Measurements from ENCODE around the gene MPZL3.

Gene MPZL3

GRCh38 chr11:118231461-118231860, 20.7 kb downstream of the MPZL3 start:
- DNase-seq = no peak

- no peak for DNase-seq
Observed at GRCh38 chr11:118230088-118230487, 22.1 kb downstream of the MPZL3 start.

GRCh38 chr11:118229274-118229847, 22.8 kb downstream of the MPZL3 start:
- DNase-seq = no peak

DNA sequence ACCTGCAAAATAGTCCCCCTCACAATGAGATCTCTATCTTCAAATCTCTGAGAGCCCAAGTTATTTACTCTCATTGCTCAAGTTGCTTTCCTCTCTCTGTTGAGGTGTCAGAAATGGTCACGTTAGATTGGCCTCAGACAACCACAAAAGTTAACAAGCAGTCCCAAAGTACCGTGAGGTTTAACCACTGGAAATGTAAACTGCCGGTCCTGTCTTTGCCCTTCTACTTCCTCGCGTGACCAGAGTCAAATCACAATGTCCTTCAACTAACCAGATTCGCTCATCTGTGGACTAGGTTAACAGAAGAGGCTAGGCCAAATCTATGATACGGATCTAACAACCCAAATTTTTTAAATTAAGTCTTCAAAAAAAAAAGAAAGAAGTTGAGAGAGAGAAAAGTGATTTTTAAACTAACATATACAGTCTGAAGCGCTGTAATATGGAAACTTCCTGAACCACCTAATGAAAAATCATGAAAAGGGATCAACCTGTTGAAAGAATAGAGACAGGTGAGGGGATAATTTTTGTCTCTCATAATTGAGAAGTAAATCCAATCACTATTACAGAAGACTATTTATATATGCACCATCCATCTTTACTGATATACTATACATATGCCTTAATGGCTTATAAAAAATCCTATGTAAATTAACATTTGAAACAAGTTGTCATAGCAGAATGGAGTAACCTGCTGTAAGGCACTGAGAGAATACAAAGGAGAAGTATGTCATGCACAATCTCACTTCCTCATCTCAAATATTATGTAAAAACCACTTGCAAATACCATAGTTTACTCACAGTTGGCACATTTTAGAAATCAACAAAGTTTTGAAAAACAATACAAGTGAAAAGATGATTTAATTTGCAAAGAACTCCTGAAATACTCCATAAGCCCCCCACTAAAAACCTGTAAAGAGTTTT, 24.0 kb downstream of the MPZL3 start:
- no peak for DNase-seq

GRCh38 chr11:118226781-118227180, 25.4 kb downstream of the MPZL3 start:
- no peak for DNase-seq

DNA sequence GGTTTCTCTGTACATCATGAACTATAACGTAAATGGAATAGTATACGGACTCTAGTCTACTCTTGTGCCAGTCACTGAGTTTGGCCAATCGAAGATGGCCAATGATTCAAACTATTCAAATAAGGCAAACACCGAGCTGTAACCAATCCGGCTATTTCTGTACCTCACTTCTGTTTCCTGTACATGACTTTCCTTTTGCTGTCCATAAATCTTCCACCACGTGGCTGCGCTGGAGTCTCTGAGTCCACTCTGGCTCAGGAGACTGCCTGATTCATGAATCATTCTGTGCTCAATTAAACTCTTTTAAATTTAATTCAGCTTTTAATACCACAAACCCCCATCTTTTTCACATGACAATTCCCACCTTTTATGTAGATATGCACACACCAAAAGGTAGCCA, 25.9 kb downstream of the MPZL3 start:
- no peak for DNase-seq

DNA sequence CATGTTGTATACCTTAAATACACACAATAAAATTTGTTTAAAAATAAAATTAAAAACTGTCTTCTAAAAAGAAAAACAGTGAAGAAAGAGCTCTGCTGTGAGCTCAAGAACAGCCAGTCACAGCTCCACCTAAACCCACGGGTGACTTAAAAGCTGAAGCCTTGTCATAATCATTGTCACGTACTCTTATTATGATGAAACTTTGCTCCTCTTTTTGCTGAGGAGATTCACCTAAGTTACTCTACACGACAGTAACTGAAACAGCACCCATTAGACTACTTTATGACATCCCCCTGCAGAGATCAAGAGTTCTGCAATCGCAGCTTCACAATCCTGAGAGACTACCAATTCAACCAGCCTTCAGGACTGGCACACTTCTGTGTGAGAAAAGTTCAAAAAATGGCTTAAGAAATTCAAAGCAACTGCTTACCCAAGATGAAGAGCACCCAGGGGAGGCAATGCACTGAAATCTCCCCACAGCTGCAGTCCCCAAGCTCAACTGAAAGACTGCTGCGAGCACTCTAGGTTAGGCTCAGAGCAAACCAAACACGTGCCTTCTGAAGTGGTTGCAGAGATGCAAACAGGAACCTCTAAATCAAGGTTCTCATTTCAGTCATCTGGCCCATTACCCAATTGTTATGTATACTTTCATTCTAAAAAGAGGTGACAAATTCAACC, 27.5 kb downstream of the MPZL3 start, which contains the start of gene JAML:
Gene JAML (minus strand): TSS at position 501 of the 678 bp plus-strand sequence. CDS start 10,145 bp downstream, outside the sequence.
- no peak for DNase-seq

GRCh38 chr11:118223992-118224391, 28.2 kb downstream of the MPZL3 start:
- DNase-seq = no peak

GRCh38 chr11:118223570-118223969, 28.6 kb downstream of the MPZL3 start:
- DNase-seq = no peak

DNA sequence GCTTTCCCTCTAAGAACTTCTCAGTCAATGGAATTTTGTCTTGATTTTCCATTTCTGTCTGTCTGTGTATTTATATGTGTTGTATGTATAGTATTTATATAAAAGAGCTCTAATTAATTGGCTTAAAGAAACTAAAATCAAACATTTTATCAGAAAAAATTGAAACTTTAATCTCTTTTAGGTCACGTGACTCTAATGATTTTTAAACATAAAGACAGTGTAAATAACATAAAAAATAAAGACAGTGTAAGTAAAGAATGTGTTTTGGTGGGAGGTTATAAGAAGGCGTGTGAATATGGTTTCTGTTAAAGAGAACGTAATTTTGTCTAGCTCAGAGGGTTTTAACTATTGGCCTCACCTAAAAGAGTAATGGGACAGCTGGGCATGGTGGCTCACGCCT, 29.7 kb downstream of the MPZL3 start:
- DNase-seq = no peak

- no peak for DNase-seq
Observed at GRCh38 chr11:118221419-118221818, 30.7 kb downstream of the MPZL3 start.

DNA sequence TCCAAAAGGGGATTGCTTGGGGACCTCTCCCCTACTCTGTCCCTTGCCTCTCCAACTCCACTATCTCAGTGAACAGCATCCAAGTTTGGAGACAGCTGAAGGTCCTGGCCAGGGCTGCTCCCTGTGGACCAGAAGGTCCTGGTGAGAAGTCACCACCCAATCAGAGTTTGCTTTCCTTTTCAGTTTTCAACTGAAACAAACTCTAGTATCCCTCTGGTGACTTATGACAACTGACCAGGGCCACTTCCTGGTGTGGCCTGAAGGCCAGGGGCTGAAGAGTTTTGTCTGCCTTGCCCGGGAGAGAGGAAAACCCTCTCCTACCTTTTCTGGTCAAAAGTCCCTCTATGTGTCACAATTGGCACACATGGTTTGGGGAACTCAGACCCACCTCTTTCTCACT, 32.4 kb downstream of the MPZL3 start:
- no peak for DNase-seq

DNA sequence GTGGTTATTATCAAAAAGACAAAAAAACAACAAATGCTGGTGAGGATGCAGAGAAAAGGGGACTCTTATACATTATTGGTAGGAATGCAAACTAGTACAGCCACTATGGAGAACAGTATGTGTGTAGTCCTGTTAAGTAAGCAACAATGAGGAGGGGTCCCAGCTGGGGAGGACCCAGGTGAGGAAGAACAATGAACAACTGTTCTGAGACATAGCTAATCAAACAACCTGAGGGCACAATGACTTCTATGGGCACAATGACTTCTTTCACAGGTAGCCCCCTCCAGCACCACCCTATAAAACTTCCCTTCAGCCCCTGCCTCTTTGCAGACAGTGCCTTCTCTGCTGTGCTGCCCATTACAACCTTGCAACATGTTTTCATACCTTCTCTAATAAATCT, 32.9 kb downstream of the MPZL3 start:
- no peak for DNase-seq

- DNase-seq = no peak
Observed at GRCh38 chr11:118217575-118217974, 34.6 kb downstream of the MPZL3 start.

DNA sequence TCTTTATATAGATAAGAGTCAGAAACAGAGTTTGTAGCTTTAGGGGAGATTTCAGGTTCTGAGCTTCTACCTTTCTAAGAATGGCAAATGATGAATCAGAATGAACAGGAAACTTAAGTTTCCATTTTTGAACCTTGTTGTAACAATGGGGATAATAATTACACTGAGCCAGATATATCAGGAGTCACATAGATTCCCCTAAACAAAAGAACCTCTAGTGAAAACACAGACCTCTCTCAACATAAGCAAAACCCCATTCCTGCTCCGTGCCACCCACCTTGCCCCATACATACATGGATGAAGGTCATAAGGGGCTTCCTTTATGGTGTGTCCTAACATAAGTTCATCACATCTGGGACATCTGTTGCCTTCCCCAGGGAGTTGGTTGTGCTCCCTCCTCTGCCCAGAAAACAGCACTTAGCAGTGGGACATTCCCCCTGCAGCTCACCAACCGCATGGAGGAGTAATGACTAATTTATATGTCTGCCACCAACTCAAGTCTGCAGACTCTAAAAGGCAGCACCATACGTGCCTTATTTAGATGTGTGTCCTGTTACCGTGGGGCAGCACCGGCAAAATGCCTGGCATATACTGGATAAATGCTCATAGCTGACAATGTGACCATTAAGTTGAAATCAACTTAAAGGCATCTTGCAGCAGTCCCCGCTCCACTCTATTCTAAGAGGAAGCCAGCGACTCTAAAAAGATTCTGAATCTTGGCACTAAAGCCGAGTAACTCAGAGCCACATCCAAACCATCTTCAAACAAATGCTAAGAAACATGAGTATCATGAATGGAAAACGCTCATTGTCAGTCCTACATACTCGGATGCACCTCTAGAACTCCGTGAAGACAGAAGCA, 35.3 kb downstream of the MPZL3 start:
- no peak for DNase-seq

DNA sequence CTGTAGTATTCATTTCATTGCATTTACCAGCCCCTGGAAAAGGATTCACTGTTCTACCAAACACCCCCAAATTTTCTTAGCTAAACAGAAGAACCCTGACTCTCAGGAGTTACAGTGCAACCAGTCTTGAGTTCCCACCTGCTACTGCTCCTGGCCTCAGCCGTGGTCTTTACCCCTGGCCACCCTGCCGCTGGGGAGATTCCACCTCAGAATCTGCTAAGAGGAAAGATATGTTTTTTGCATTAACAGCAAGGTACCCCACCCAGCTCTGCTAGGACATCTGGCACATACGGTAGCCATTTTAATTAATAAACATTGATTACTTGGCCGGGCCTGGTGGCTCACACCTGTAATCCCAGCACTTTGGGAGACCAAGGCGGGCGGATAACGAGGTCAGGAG, 36.4 kb downstream of the MPZL3 start:
- no peak for DNase-seq

- no peak for DNase-seq
Observed at GRCh38 chr11:118215262-118215661, 36.9 kb downstream of the MPZL3 start.

GRCh38 chr11:118214210-118214914, 37.8 kb downstream of the MPZL3 start:
- DNase-seq = no peak

DNA sequence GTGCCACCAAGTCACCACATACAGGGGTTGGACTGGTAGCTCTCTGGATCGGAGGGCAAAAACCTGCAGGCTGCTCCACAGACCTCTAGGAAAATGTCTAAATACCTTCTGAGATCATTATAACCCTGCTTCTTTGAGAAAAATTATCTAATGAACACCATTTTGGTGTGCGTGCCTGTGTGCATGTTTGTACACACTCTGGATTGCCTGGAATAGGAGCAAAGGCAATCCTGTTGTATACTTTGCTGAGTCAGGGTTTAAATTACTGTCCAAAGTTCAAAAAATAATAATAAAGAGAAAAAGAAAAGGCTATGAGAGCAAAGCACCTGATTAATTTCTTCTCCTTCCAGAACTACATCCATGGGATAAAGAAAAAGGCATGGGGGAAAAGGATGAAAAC, 38.4 kb downstream of the MPZL3 start:
- DNase-seq = no peak

DNA sequence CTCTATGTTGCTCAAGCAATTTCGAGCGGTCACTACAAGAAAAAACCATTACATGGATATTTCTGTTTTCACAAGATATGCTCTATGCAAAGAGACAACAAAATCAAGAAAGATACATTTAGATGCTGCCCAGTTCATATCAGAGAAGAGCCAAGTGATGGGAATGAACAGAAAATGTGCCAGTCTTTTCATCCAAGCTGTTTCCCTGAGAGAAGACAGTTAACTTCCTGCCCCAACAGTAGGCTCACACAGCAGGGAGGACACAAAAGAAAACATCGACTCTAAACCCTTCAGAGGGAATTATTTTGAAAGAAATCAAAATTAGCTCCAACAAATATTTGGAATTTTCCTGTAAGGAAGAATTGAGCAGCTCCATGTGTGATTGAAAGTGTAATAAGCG, 39.0 kb downstream of the MPZL3 start:
- no peak for DNase-seq

GRCh38 chr11:118212781-118213191, 39.4 kb downstream of the MPZL3 start:
- DNase-seq = no peak

DNA sequence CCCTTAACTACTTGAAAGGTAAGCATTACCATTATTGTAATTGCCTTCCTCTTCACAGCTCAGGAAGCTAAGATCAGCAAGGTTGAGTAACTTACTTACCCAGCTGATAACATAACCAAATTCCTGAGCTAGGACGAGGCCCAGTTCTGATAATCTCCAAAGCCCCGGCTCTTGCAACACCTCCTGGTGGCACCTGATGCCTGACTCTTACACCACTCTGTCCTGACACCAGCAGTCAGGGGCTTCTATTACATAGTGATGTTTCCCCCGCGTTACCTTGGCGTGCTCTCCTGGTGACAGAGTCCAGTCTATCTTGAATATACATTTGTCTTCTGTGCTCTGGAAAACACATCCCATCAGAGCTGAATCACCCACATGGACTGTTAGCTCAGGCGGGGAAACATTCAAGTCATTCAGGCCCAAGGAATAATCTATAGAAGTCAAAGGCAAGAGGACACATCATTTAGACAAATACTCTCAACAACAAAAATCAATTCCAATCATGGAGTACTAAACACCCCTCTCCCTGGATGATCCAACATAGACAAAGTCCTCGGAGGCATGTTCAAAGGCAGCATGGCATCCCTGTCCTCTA, 39.9 kb downstream of the MPZL3 start:
- no peak for DNase-seq

Measured in SHP77 (cell line).